Measurements from ENCODE around the gene COMMD8. TPM values are rescaled to one million over a fixed set of nuclear protein-coding genes. Genes with fewer than 3 reads are reported as not detected.
"Not testable (repeated sequence)": the region's sequence is repeated elsewhere in the genome, so short reads cannot be mapped to it uniquely, and the experiment has no call there.

Gene COMMD8
- total RNA-seq (2014; rRNA removed; shearing (Covaris generic)), result 12.4 and 13.5 TPM in 2 replicates

GRCh38 chr4:47463235-47463956 is at the start of gene COMMD8:
TSS of gene COMMD8 (minus strand) at chr4:47463702. CDS start at chr4:47463651, 51 bp downstream.
- H3K27me3 ChIP-seq (ENCODE audit: control insufficient read depth, insufficient read depth, low read length), result no peaks in the 10 kb centered on the region
- no peaks in the 10 kb centered on the region for H3K36me3 ChIP-seq (replicated peaks; ENCODE audit: control insufficient read depth, insufficient read depth, low read length)
- peak; percentile 89 for DNase-seq
- H3K4me3 ChIP-seq (ENCODE audit: insufficient read depth, low read depth, low read length), result peak within 1 kb of the TSS; percentile 62

- Histone ChIP-seq H3K4me3 (ENCODE audit: insufficient read depth, low read depth, low read length) (no peak overlapping the region), H3K36me3 (replicated peaks; ENCODE audit: control insufficient read depth, insufficient read depth, low read length) (no peaks in the 10 kb centered on the region), H3K27me3 (ENCODE audit: control insufficient read depth, insufficient read depth, low read length) (no peaks in the 10 kb centered on the region)
- no peak for DNase-seq
Observed at GRCh38 chr4:47510506-47511143, 47.1 kb upstream of the COMMD8 start.

DNA sequence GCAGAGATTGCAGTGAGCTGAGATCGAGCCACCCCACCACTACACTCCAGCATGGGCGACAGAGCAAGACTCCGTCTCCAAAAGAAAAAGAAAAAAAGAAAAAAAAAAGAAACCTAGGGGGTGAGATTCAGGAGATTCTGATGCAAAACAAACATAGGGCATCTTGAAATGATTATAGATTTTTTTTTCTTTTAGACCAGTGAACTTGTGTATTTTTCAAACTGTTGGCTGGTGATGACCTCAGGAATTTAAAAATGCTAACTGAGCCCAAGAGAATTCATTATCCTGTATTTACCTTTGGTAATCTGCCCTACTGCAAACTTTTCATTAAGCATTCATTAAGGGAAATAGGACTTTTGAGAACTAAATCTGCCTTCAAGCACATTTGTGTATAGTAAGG is 42.2 kb upstream of the COMMD8 start:
- H3K4me3 ChIP-seq (ENCODE audit: insufficient read depth, low read depth, low read length), result no peak overlapping the region
- no peak for DNase-seq
- H3K27me3 ChIP-seq (ENCODE audit: control insufficient read depth, insufficient read depth, low read length), result no peaks in the 10 kb centered on the region
- H3K36me3 ChIP-seq (replicated peaks; ENCODE audit: control insufficient read depth, insufficient read depth, low read length), result no peaks in the 10 kb centered on the region

DNA sequence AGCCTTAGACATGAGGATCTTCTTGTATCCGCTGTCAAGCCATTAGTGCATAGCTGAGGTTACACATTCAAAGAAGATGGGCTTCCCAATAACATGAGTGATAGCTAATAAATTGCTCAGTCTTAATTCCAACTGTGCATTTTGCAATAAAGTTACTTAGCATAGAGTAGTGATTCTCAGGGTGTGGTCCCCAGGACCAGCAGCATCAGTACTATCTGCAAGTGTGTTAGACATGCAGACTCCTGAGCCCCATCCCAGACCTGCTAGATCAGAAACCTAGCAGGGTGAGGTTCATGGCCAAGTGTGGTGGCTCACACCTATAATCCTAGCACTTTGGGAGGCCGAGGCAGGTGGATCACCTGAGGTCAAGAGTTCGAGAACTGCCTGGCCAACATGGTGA is 41.6 kb upstream of the COMMD8 start:
- H3K27me3 ChIP-seq (ENCODE audit: control insufficient read depth, insufficient read depth, low read length), result no peaks in the 10 kb centered on the region
- H3K36me3 ChIP-seq (replicated peaks; ENCODE audit: control insufficient read depth, insufficient read depth, low read length), result no peaks in the 10 kb centered on the region
- no peak overlapping the region for H3K4me3 ChIP-seq (ENCODE audit: insufficient read depth, low read depth, low read length)
- no peak for DNase-seq

GRCh38 chr4:47500776-47501175 is 37.3 kb upstream of the COMMD8 start:
- Histone ChIP-seq H3K36me3 (replicated peaks; ENCODE audit: control insufficient read depth, insufficient read depth, low read length) (no peaks in the 10 kb centered on the region), H3K27me3 (ENCODE audit: control insufficient read depth, insufficient read depth, low read length) (no peaks in the 10 kb centered on the region), H3K4me3 (ENCODE audit: insufficient read depth, low read depth, low read length) (no peak overlapping the region)
- DNase-seq, result no peak

GRCh38 chr4:47499700-47500099 is 36.2 kb upstream of the COMMD8 start:
- Histone ChIP-seq H3K36me3 (replicated peaks; ENCODE audit: control insufficient read depth, insufficient read depth, low read length) (no peaks in the 10 kb centered on the region), H3K4me3 (ENCODE audit: insufficient read depth, low read depth, low read length) (no peak overlapping the region), H3K27me3 (ENCODE audit: control insufficient read depth, insufficient read depth, low read length) (no peaks in the 10 kb centered on the region)
- no peak for DNase-seq

DNA sequence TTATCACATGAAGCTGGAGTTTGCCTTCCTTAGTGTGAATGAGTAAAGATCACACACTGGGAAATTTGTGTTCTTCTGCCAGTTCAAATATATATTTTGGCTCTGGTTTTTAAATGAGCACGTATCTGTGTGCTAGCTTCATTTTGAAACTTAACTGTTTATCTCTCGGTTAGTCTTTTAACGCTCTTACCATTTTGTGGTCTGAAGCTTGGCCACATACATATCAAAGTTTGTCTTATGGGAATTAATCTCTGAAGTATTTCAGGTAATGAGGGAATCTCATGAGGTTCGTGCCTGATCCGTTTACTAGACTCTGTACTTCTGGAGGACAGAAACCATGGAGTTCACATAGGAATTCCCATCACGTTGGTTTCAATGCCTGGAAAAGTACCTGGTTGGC is 35.4 kb upstream of the COMMD8 start:
- no peaks in the 10 kb centered on the region for H3K36me3 ChIP-seq (replicated peaks; ENCODE audit: control insufficient read depth, insufficient read depth, low read length)
- DNase-seq, result no peak
- no peaks in the 10 kb centered on the region for H3K27me3 ChIP-seq (ENCODE audit: control insufficient read depth, insufficient read depth, low read length)
- H3K4me3 ChIP-seq (ENCODE audit: insufficient read depth, low read depth, low read length), result no peak overlapping the region

DNA sequence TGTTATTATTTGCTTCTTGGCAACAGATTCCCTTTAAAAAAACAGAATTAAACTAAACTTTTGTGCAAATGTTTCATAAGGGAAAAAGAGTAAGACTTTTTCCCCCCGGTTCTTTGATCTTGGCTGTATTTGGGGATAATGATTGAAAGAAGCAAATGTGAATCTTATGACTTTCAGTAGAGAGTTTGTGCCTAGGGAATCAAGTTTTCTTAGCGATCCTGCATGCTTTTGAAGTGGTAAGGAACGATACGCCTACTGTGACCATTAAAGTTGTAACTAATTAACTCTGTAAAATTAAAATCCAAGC is 30.6 kb upstream of the COMMD8 start:
- no peaks in the 10 kb centered on the region for H3K27me3 ChIP-seq (ENCODE audit: control insufficient read depth, insufficient read depth, low read length)
- no peak for DNase-seq
- no peaks in the 10 kb centered on the region for H3K36me3 ChIP-seq (replicated peaks; ENCODE audit: control insufficient read depth, insufficient read depth, low read length)
- H3K4me3 ChIP-seq (ENCODE audit: insufficient read depth, low read depth, low read length), result no peak overlapping the region

- no peaks in the 10 kb centered on the region for H3K27me3 ChIP-seq (ENCODE audit: control insufficient read depth, insufficient read depth, low read length)
- DNase-seq, result no peak
- no peak overlapping the region for H3K4me3 ChIP-seq (ENCODE audit: insufficient read depth, low read depth, low read length)
- H3K36me3 ChIP-seq (replicated peaks; ENCODE audit: control insufficient read depth, insufficient read depth, low read length), result no peaks in the 10 kb centered on the region
Observed at GRCh38 chr4:47493238-47494123, 30.0 kb upstream of the COMMD8 start.

DNA sequence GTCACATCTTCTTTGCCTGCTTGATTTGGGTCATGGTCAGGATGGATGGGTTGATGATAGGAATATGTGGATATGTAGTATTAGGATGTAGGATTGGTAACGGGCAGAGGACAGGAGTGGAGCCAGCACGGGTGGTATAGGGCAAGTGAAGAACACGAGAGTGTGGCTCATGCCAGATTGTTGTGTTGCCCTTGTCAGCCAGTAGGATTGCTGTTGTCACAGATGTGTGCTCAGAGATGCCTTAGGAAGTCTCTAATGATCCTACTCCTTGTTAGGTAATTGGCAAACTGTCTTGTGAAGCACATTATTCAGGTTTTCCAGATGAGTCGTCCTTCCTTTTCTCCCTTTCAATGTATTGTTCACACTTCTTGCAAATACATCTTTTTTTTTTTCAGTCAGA is 27.0 kb upstream of the COMMD8 start:
- H3K36me3 ChIP-seq (replicated peaks; ENCODE audit: control insufficient read depth, insufficient read depth, low read length), result no peaks in the 10 kb centered on the region
- DNase-seq, result peak; percentile 38

DNA sequence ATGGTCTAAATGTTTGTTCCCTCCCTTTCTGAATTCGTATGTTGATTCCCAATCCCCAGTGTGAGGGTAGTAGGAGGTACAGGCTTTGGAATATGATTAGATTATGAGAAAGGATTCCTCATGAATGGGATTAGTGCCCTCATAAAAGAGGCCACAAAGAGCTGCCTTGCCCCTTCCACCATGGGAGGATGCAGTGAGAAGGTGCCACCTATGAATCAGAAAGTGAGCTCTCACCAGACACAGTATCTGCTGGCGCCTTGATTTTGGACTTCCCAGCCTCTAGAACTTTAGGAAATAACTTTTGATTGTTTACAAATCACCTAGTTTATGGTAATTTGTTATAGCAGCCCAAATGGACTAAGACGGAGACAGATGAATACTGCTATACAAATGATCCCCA is 25.2 kb upstream of the COMMD8 start:
- no peaks in the 10 kb centered on the region for H3K36me3 ChIP-seq (replicated peaks; ENCODE audit: control insufficient read depth, insufficient read depth, low read length)
- DNase-seq, result no peak
- no peak overlapping the region for H3K4me3 ChIP-seq (ENCODE audit: insufficient read depth, low read depth, low read length)
- peaks cover 6% of the 10 kb centered on the region; the same call in 1 of the 2 replicates for H3K27me3 ChIP-seq (ENCODE audit: control insufficient read depth, insufficient read depth, low read length)

More for the DNA sequence above, 27.0 kb upstream of the COMMD8 start:
- Histone ChIP-seq H3K27me3 (ENCODE audit: control insufficient read depth, insufficient read depth, low read length) (peaks cover 6% of the 10 kb centered on the region; the same call in 1 of the 2 replicates), H3K4me3 (ENCODE audit: insufficient read depth, low read depth, low read length) (no peak overlapping the region)

DNA sequence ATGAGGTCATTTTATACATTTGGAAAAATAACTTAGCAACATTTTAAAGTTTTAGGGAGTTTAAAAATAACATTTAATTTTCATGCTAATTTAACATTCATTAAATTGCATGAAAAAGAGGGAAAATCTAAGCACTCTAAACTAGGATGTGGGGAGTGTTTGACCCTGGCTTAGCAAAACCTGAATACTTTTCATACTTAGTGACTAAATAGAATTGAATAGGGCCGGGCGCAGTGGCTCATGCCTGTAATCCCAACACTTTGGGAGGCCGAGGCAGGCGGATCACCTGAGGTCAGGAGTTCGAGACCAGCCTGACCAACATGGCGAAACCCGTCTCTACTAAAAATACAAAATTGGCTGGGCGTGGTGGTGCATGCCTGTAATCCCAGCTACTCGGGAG is 23.2 kb upstream of the COMMD8 start:
- not testable (repeated sequence) for H3K4me3 ChIP-seq (ENCODE audit: insufficient read depth, low read depth, low read length); DNase-seq; H3K36me3 ChIP-seq (replicated peaks; ENCODE audit: control insufficient read depth, insufficient read depth, low read length)

GRCh38 chr4:47486231-47486673 is 22.8 kb upstream of the COMMD8 start:
- Histone ChIP-seq H3K36me3 (replicated peaks; ENCODE audit: control insufficient read depth, insufficient read depth, low read length) (no peaks in the 10 kb centered on the region), H3K27me3 (ENCODE audit: control insufficient read depth, insufficient read depth, low read length) (peaks cover 6% of the 10 kb centered on the region; the same call in 1 of the 2 replicates), H3K4me3 (ENCODE audit: insufficient read depth, low read depth, low read length) (no peak overlapping the region)
- DNase-seq, result no peak

More for the DNA sequence above, 23.2 kb upstream of the COMMD8 start:
- H3K27me3 ChIP-seq (ENCODE audit: control insufficient read depth, insufficient read depth, low read length), result not testable (repeated sequence)

DNA sequence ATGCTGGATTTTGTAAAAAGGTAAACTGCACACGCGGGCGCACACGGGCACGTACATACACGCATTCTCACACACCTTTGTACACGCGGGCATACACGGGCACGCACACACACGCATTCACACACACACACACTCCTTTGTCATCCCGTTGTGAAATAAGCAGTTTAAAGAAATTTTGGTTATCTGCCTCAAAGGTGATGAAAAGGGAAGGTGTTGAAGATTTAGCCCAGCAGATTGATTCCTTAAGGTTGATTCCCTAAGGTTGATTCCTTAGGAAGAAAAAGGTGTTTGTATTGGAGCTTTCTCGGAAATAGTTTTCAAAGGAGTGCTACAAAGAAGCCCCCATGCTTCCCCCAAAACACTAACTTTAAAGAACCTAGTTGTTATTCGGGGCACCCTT is 22.3 kb upstream of the COMMD8 start:
- Histone ChIP-seq H3K4me3 (ENCODE audit: insufficient read depth, low read depth, low read length) (peak overlapping the region; percentile 63), H3K27me3 (ENCODE audit: control insufficient read depth, insufficient read depth, low read length) (peaks cover 6% of the 10 kb centered on the region; the same call in 1 of the 2 replicates), H3K36me3 (replicated peaks; ENCODE audit: control insufficient read depth, insufficient read depth, low read length) (no peaks in the 10 kb centered on the region)
- no peak for DNase-seq

Measured in H7 (cell line).